HG03354 (cell line): ENCODE results near the gene TEC.
A peak's percentile ranks its signal among the peaks of the same experiment; 100 is the strongest.

Experiments
- ATAC-seq: cut with Tn5 transposase; IDR thresholded peaks from one replicate; pipeline ENCODE4 v1.9.1; 2021; ENCODE audit warnings: mild to moderate bottlenecking; ENCODE audit not compliant: unreplicated experiment, poor library complexity, severe bottlenecking

TEC gene

DNA sequence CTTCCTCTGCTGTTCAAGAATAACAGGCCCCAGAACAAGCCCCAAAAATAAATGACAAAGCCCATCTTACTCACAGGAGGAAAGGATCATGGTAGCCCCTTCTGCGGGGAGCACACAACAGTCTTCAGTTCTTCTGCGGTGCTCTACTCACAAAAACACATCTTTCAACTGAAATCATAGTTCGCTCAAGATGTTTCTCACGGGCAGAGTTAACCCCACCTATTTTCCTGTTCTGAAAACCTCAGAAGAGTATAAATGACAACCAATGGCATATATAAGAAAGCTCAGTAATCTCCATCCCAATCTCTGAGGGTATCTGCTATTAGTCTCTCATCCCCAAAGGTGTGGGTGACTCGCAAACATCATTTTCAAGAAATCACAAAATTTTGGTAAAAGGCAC lies 135.6 kb downstream of the TEC start, which contains the start of gene TXK:
Gene TXK (minus strand): TSS at position 170 of the 400 bp plus-strand sequence. CDS start 80 bp downstream, at position 90.
- ATAC-seq: no peak

DNA sequence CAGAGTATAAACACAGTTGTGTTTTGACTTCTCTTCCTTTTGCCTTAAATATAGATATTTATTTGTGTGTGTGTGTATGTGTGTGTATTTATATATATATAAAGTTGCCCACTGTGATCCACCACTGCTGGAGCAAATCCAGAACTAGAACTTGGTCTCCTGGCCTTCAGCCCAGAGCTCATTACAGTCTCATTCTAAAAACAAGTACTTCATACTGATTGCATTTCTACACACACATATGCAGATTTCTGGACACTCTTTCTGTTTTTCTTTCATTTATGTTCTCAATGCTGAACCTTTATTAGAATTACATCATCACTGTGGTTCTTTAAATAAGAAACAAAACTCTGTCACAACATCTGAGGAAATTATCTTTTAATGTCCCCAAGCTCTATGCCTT lies 136.0 kb downstream of the TEC start:
- ATAC-seq: no peak

DNA sequence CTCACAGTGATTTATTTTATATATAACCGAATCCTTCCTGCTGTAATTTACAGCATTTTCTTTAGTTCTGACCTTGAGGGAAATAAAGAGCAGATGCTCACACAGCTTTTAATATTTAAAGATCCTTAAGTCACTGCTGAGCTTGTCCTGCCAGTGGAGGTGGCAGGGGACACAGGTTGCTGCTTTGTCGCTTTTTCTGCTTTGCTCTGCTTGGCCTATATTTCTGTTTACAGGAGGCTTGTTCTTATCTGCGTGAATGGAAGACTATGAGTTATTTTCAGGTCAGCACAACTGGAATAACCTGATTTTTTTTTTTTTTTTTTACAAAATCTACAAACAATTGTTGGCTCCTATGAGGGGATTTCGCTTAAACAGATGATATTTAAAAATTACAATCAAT lies 137.9 kb downstream of the TEC start:
- ATAC-seq: no peak

DNA sequence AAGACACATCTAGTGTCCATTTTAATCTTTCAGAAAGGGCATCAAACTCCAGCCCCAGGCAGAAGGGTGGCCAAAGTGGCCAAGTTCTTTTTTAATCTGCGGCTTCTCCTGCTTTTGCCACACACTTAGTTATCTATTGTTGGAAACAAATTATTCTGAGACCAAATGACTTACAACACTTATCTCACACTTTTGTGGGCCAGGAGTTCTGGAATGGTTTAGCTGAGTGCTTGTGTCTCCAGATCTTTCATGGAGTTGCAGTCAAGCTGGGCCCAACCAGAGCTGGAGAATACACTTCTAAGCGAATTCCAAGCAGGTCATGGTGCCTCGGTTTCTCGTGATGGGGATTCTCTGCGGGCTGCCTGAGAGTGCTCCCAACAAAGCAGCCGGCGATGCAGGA lies 139.5 kb downstream of the TEC start:
- no peak for ATAC-seq

DNA sequence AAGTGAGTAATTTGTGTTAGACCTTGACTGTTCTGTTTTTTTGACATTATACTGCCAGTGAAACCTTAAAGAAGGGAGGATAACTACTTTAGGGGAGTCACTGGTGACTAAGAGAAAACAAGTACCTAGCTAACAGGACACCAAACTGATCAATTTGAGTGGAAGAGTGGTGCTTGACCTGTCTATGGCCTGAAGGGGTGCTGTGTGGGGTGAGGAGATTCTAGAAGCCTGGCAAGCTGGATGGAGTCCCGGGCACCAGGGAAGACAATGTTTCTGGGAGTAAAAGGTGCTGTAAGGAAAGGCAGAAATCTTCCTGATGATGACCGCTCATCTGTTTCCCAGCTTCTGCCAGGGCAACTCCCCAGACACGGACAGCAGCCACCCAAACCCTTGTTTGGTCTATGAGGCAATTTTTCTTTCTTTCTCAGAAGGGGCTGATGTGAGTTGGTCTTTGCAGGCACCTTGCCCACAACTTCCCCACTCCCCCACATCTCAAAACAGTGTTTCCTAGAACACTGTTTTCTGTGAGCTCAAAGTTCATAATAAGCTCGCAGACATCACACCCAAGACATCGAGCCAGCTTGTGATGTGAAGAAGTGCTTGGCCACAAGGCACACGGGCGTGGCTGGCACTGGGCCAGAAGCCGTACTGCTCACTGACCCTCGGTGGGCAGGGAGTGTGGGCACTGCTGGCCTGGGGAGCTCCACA lies 140.2 kb downstream of the TEC start:
- ATAC-seq: peak; percentile 35

DNA sequence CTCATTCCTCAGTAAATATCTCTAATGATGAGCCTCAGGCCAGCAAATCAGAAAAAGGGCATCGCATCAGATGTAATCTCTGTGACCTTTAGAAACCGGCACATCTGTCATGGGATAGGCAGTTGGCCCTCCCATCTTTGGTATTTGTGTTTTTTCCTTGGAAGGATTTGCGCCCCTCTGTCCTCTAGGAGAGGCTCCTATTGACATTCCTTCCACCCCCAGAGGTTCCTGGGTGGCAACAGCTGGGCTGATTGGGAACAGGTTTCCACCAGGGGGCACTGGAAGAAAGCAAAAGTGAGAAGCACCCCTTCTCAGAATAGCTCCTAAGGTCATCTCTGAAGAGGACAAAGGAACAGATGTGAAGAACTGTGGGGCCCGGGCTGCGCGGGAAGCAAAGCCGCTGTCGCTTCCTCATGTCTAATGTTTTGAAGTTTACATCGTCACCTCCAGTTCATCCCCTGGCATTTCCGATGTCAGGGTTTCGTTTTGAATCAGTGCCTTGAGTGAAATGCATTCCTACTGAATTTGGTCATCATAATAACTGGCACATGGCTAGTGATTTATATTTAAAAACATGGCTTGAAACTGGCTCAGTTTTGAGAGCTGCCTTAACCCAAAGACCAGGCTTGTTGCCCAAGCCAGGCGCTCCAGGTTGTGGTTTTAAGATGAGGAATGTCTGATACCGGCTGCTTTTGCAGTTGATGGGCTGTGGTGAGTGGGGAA lies 141.8 kb downstream of the TEC start:
- ATAC-seq: peak; percentile 92

DNA sequence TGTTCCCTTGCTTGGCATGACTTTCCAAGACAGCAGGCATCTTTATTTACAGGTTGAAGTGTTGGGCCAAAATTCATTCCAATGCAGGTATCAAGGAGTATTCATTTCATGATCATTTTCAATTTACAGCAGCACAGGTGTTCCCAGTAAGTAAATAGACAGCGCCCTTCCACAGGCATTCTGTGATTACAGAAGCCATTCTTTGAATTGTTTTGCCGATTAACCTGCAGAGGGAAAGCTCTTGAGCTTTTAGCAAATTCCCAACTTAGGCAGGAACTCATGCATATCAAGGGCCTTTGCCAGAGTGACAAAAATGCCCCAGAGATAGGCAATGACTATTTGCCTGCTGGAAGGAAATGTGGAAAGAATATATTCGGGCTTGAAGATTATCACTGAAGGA lies 142.4 kb downstream of the TEC start:
- no peak for ATAC-seq

DNA sequence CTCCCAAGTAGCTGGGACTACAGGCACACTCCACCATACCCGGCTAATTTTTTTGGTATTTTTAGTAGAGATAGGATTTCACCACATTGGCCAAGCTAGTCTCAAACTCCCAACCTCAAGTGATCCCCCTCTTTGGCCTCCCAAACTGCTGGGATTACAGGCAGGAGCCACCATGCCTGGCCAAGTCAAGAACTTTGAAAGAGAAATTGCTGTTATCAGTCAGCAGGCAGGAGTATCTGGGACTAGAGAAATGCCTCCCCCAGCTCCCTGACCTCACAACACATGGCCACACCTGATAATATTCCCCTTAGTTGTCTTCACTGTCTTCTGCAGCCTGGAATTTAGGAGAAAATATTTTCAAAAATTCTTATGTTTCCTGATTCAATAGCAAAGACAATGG lies 143.0 kb downstream of the TEC start:
- no peak for ATAC-seq

DNA sequence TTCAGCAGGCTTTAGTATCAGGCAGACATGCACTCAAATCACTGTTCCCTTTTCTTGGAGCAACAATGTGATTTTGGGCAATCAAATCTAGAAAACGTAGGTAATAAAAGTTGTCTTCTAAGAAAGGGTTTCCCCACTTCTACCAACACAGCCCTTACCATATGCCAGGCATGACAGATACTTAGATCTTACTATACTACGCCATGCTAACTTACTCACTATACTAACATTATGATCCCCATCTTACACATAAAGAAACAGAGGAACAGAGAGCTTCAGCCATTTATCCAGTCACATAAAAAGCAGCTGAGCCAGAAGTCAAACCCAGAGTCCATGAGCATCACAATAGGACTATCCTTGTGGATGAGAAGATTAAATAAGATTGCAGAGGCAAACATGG lies 144.8 kb downstream of the TEC start:
- ATAC-seq: no peak

DNA sequence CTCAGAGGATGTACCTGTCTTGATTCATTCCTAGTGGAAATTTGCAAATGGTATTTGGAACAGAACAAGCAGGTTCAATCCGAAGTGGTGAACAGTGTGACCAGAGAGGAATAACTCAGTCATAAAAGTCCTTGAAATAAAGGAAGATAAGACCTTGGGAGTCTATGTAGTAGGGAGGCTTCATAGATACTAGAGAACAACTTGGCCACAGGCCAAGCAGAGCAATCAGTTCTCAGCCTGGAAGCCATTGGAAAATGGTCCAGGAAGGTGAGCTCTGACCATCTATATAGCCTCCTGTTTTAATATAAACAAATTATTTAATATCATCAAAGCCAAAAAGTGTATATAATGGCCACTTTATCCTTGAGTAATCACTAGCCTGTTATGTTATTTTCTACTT lies 146.9 kb downstream of the TEC start:
- no peak for ATAC-seq

DNA sequence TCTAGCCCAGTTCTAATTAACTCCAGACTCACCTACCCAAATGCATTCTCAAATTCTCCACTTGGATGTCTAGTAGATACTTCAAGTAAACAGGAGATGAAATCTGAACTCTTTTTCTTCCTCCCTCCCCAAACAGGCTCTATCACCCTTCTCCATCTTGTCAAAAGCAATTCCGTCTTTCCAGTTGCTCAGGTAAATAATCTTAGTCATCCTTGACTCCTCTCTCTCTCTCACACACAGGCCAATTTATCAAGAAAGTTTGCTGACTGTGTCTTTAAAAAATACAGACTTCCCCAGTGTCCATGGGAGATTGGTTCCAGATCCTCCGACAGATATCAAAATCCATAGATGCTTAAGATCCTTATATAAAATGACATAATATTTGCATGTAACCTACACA lies 148.5 kb downstream of the TEC start:
- ATAC-seq: no peak

DNA sequence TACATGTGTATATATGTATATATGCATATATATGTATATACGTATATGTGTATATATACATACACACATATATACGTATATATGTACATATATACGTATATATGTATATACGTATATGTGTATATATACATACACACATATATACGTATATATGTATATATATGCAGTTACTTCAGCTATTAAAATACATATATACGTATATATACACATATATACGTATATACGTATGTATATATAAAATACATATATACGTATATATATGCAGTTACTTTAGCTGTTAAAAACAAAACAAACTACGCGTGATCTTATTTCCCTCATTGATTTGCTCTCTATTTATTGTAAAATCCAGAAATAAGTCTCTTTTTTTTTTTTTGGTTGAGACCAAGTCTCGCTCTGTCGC lies 149.5 kb downstream of the TEC start:
- ATAC-seq: no peak

DNA sequence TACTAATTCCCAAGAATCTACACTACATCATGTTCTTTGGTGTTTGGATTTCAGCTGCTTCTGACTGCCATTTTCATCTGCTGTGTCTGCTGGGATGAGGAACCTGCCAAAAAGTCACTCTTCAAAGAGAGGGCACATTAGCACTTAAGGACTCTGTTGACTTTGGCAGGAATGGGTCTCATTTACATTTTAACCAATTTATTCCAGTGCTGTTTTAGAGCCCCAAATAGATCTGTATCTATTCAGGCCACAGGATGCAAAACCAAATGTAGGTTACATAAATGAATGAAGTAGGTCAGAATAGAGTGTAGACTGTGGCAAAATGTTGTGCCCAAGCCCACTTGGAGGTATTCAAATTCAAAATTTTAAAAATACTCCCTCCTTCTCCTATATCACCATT lies 150.0 kb downstream of the TEC start:
- no peak for ATAC-seq

DNA sequence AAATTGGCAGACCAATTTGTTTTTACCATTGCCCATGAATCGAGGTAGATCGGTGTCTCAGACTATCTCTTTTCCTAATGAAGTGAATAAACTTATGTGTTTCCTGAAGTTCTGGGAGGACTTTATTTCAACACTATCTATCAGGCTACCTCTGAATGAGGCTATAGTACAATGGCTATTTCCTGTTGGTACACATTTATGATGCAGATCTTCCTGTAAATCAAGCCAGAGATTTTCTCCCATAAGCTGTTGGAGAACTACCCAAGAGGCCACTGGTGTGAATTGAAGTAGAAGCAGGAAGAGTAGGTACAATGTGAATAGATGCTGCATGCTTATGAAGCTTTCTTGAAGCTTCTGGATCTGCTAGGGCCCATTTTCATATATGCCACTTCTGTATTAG lies 151.6 kb downstream of the TEC start:
- ATAC-seq: no peak

DNA sequence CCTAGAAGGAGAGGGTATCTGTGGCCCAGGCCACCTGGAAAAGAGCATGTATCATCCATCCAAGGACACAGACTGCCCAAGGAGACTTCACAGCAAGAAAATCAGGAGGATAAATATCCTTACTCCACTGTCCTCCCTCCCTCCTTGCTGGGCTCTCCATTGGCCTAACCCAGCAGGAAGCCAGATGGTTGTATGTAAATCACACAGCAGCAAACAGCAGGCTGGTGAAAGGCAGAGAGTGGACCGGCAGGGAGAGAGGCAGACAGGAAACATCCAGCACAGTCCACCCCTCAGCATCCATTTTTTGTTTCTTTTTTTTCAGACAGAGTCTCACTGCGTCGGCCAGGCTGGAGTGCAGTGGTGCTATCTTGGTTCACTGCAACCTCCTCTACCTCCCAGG lies 153.1 kb downstream of the TEC start:
- no peak for ATAC-seq

DNA sequence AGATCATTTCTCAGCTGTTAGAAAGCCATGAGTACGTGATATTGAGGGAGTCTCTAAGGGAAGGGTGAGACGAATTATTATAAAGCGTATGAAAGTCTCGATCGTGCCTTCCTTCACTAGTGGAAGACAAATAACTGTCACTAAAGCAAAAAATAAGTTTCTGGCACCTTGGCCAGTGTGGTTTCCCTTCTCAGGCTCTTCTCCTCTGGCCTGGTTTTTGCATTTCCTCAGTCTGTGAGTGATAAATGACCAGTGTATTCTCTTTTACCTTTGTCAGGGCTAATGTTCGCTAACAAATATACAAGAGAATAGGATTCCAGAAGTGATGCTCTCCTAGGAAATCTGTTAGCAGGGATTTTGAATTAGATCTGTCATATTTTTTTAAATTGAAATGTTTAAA lies 155.2 kb downstream of the TEC start:
- no peak for ATAC-seq

DNA sequence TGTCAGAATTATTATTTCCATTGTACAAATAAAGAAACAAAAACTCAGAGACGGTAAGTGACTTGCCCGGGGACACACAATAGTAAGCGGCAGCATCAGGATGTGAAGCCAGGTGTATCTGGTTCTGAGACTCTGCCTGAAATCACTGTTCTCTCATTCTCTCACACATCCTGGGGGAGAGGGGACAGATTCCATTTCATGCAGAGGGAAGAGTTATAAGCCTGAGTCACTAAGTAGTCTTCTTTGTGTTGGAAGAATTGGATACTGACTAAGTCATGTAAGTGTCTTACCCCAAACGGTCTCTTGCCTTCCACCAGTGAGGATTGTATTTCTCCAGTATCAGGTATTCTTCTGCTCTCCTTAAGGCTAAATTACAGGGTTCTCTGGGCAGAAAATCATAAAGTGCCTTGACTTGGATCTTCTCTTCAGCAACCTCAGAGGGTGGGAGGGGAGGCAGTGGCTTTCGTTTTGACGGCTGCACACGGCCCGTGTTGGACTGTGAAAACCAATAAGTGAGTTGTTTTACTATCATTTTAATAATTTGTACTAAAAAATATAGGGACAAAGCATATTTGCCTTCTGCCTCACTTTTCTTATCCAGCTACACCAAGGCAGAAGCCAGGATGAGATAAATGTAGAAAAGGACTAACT lies 157.5 kb downstream of the TEC start:
- ATAC-seq: no peak

DNA sequence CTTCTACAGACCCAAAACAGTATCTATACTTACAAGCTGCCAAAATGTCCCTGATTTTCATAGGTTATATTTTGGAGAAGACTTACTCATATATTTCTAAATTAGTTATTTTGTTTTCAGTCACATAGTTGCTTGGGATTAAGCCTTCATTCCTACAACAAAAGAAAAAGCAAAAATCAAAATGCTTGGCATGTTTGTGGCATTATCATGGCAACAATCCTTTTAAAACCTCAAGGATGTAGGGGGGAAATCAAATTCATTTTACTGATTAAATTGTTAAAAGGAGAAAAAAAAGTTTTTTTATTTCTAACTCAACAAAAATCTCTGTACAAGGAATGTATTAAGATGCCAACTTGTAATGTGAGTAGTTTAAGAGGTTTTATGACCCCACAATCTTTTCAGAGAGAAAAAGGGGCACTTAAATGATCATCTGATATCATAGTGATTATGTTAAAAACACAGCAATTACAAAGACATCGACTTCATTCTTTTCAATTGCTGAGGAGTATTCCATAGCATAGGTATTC lies 159.1 kb downstream of the TEC start:
- ATAC-seq: no peak

DNA sequence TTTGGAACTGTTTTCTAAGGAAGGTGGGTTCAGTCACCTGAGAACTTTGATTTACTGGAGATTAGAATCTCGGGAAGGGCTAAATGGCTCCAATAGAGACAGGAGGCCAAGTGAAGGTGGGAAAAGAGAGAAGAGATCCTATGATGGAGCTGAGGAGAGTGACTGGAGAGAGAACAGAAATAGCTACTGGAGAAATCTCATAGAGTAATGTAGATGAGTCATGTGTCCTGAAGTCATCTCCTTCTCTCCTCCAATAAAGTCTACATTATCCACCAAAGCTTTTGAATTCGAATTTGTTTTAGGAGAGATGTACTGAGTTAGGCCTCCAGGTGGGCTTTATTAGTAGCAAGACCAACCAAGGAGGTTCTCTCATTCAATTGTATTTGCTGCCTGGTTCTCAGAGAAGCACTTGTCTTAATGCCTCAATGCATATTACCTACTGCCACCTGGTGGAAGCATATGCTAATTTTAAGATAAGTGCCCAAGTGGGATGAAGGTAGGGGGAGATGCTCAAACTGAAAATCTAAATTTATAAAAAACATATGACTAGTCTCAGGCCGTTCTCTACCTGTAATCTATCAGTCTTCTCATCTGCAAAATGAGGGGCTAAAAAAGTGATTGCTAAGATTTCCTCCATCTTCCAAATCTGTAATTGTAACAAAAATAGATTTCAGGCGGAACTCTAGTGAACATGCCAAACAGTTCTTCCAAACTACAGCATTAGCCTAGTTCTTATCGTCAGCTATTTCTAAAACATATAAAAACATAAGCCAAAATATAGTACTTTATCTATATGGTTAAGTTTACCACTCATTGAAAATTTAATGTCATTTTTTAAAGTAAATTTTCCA lies 160.0 kb downstream of the TEC start:
- ATAC-seq: peak; percentile 86
